ENCODE results near the gene CAPN13.

The CAPN13 gene, protein sequence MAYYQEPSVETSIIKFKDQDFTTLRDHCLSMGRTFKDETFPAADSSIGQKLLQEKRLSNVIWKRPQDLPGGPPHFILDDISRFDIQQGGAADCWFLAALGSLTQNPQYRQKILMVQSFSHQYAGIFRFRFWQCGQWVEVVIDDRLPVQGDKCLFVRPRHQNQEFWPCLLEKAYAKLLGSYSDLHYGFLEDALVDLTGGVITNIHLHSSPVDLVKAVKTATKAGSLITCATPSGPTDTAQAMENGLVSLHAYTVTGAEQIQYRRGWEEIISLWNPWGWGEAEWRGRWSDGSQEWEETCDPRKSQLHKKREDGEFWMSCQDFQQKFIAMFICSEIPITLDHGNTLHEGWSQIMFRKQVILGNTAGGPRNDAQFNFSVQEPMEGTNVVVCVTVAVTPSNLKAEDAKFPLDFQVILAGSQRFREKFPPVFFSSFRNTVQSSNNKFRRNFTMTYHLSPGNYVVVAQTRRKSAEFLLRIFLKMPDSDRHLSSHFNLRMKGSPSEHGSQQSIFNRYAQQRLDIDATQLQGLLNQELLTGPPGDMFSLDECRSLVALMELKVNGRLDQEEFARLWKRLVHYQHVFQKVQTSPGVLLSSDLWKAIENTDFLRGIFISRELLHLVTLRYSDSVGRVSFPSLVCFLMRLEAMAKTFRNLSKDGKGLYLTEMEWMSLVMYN

DNA sequence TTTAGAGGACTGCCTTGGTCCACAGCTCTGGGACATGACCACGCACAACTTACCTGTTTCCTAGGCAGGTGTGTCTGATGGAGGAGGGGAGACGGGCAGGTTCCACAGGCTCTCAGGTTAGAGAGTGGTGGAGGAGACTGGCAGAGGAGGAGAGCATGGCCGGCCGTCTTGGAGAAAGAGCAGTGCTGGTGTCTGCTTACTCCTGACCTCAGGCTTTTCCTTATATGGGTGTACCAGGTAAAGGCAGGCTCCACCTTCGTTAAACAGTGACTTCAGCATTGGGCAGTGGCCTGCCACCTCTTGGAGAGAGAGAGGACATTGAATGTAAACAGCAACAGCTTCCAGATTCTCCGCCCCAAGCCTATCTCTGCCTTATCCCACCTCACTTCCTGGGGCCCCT is at the start of gene CAPN13:
CAPN13 (minus strand) TSS at position 198 of the 400 bp plus-strand sequence. CDS start 20,121 bp downstream, outside the sequence.
- TF ChIP-seq POLR2A (IDR thresholded peaks at IDR 0.05; ENCODE audit: extremely low read depth, insufficient read length) (no peak), MYC (IDR thresholded peaks at IDR 0.05; ENCODE audit: low read depth, low read length) (no peak)
- TF ChIP-seq, protein P1, sequence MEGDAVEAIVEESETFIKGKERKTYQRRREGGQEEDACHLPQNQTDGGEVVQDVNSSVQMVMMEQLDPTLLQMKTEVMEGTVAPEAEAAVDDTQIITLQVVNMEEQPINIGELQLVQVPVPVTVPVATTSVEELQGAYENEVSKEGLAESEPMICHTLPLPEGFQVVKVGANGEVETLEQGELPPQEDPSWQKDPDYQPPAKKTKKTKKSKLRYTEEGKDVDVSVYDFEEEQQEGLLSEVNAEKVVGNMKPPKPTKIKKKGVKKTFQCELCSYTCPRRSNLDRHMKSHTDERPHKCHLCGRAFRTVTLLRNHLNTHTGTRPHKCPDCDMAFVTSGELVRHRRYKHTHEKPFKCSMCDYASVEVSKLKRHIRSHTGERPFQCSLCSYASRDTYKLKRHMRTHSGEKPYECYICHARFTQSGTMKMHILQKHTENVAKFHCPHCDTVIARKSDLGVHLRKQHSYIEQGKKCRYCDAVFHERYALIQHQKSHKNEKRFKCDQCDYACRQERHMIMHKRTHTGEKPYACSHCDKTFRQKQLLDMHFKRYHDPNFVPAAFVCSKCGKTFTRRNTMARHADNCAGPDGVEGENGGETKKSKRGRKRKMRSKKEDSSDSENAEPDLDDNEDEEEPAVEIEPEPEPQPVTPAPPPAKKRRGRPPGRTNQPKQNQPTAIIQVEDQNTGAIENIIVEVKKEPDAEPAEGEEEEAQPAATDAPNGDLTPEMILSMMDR (IDR thresholded peaks at IDR 0.05; ENCODE audit: low read depth, low read length), result no peak
- TF ChIP-seq, protein P2, sequence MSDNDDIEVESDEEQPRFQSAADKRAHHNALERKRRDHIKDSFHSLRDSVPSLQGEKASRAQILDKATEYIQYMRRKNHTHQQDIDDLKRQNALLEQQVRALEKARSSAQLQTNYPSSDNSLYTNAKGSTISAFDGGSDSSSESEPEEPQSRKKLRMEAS (IDR thresholded peaks at IDR 0.05; ENCODE audit: low read depth, low read length), result no peak
- no peak within 1 kb of the TSS for H3K4me3 ChIP-seq (ENCODE audit: low read depth, low read length)
- DNase-seq (ENCODE audit: low read depth), result no peak

DNA sequence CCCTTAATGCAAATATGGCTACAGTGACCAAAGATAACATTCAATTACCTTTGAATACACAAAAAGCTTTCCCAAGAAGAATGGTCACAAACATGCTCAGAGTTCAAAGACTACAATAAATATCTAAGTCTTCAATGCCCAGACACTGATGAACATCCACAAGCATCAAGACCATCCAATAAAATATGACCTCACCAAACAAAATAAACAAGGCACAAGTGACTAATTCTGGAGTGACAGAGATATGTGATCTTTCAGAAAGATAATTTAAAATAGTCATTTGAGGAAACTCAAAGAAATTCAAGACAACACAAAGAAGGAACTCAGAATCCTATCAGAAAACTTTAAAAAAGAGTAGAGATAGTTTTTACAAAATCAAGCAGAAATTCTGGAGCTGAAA is 40.6 kb upstream of the CAPN13 start:
- TF ChIP-seq, protein P2 (IDR thresholded peaks at IDR 0.05; ENCODE audit: low read depth, low read length), result no peak
- no peak for TF ChIP-seq MYC (IDR thresholded peaks at IDR 0.05; ENCODE audit: low read depth, low read length)
- TF ChIP-seq, protein P1 (IDR thresholded peaks at IDR 0.05; ENCODE audit: low read depth, low read length), result no peak
- TF ChIP-seq POLR2A (IDR thresholded peaks at IDR 0.05; ENCODE audit: extremely low read depth, insufficient read length), result no peak
- no peak for DNase-seq (ENCODE audit: low read depth)
- H3K4me3 ChIP-seq (ENCODE audit: low read depth, low read length), result no peak overlapping the region

DNA sequence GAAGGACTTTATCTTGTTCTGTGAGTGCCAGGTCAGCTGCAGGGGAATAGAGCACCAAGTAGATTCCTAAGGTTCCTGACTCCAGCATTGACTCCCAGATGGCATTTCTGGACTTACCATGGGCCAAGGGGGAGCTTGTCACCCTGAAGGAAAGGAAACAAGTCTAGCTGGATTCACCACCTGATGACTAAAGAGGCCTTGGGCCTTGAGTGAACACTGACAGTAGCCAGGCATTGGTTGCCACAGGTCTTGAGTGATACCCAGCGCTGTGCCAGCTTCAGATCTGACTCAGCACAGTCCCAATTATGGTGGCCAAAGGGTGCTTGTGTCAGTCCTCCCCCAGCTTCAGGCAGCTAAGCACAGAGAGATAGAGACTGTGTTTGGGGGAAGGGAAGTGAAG is 40.1 kb upstream of the CAPN13 start:
- TF ChIP-seq, protein P1 (IDR thresholded peaks at IDR 0.05; ENCODE audit: low read depth, low read length), result no peak
- no peak for TF ChIP-seq POLR2A (IDR thresholded peaks at IDR 0.05; ENCODE audit: extremely low read depth, insufficient read length)
- TF ChIP-seq MYC (IDR thresholded peaks at IDR 0.05; ENCODE audit: low read depth, low read length), result no peak
- no peak for DNase-seq (ENCODE audit: low read depth)
- no peak overlapping the region for H3K4me3 ChIP-seq (ENCODE audit: low read depth, low read length)

DNA sequence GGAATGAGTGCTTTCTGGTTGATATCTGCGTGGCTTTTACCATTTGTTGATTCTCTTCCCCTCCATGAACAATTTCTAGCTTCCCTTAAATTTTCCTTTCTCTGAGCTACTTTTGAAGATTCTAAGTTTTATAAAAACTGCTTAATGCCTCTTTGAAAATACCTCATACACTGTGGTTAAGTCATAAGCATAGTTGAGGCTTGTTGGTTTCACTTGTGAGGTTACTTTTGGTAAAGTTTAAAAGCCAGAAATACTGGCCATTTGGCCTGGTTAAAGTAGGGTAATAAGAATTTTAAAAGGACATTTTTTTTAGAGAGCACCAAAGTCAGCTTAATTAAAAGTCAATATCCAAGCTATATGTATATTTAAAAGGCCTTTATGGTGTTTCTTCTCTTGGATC is 21.3 kb upstream of the CAPN13 start:
- no peak for DNase-seq (ENCODE audit: low read depth)
- H3K4me3 ChIP-seq (ENCODE audit: low read depth, low read length), result no peak overlapping the region
- TF ChIP-seq MYC (IDR thresholded peaks at IDR 0.05; ENCODE audit: low read depth, low read length), result no peak
- no peak for TF ChIP-seq POLR2A (IDR thresholded peaks at IDR 0.05; ENCODE audit: extremely low read depth, insufficient read length)
- TF ChIP-seq, protein P2 (IDR thresholded peaks at IDR 0.05; ENCODE audit: low read depth, low read length), result no peak
- TF ChIP-seq, protein P1 (IDR thresholded peaks at IDR 0.05; ENCODE audit: low read depth, low read length), result no peak

DNA sequence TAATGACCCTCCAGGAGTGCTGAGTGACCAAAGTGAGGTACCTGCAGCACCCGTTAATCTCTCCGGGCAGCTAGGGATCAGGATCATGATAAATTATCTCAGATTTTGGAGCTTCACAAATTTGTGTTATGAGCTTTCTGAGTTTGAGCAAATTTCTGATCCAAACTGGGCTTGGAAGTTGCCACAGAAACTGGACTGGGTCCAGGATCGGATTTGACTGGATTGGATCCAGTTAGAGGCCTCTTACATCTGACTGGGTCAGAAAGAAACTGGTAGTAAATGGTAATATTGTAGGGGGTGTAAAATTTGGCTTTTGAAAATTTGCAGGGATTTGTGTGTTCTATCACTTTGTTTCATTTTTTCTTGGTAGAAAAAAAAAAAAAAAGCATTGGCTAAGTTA is 19.7 kb upstream of the CAPN13 start:
- no peak for DNase-seq (ENCODE audit: low read depth)
- TF ChIP-seq MYC (IDR thresholded peaks at IDR 0.05; ENCODE audit: low read depth, low read length), result no peak
- no peak for TF ChIP-seq POLR2A (IDR thresholded peaks at IDR 0.05; ENCODE audit: extremely low read depth, insufficient read length)
- TF ChIP-seq, protein P2 (IDR thresholded peaks at IDR 0.05; ENCODE audit: low read depth, low read length), result no peak
- TF ChIP-seq, protein P1 (IDR thresholded peaks at IDR 0.05; ENCODE audit: low read depth, low read length), result no peak
- H3K4me3 ChIP-seq (ENCODE audit: low read depth, low read length), result no peak overlapping the region
